Keratinocyte (primary cell): Measurements from ENCODE around the gene RFWD3. TPM values are rescaled to one million over a fixed set of nuclear protein-coding genes. Genes with fewer than 3 reads are reported as not detected.

Experiments used
- DNase-seq: peaks from one replicate; pipeline ENCODE4 v3.0.0-alpha.2; 2011; ENCODE audit warnings: low read depth, missing footprints, low spot score
- FAIRE-seq: peaks from 2 replicates; lab custom pipeline; 2011; peaks lifted over from hg19 to GRCh38; lab: Jason Lieb, UNC
- H2AFZ ChIP-seq: 2 replicates; pipeline ENCODE4 v1.6.0; 2012; ENCODE audit warnings: low read length, control low read depth, inconsistent platforms; ENCODE audit not compliant: control insufficient read depth
- H3K27ac ChIP-seq: 2 replicates; pipeline ENCODE4 v1.5.1; 2011; ENCODE audit warnings: low read length; ENCODE audit not compliant: control insufficient read depth, insufficient read depth
- H3K27me3 ChIP-seq: 3 replicates; pipeline ENCODE4 v1.6.0; 2011; ENCODE audit warnings: low read length; ENCODE audit not compliant: control insufficient read depth, insufficient read depth; ENCODE audit errors: extremely low read depth
- H3K36me3 ChIP-seq, 2 experiments: 2 replicates in 1 of 2; 3 replicates in 1 of 2; pipeline ENCODE4 v1.5.1; 2011; ENCODE audit warnings: low read length in 2 of 2, mild to moderate bottlenecking in 1 of 2; ENCODE audit not compliant: control insufficient read depth in 2 of 2, insufficient read depth in 2 of 2; ENCODE audit errors: extremely low read depth in 1 of 2
- H3K4me1 ChIP-seq: 3 replicates; pipeline ENCODE4 v1.5.1; 2011; ENCODE audit warnings: low read length; ENCODE audit not compliant: control insufficient read depth, insufficient read depth; ENCODE audit errors: extremely low read depth
- H3K4me2 ChIP-seq: 3 replicates; pipeline ENCODE4 v1.6.0; 2011; ENCODE audit warnings: low read depth, low read length; ENCODE audit not compliant: control insufficient read depth, insufficient read depth; ENCODE audit errors: extremely low read depth
- H3K4me3 ChIP-seq, 3 experiments: fragments of 200-600 bp in 1 of 3; sonication (generic) in 1 of 3; 2 replicates in 2 of 3; 3 replicates in 1 of 3; pipeline ENCODE4 v1.5.1; 2011 to 2016; ENCODE audit warnings: low read length in 3 of 3, mild to moderate bottlenecking in 3 of 3, control low read depth in 2 of 3, inconsistent platforms in 1 of 3, low read depth in 1 of 3, mixed read lengths in 1 of 3, mixed run types in 1 of 3, moderate library complexity in 1 of 3; ENCODE audit not compliant: control insufficient read depth in 2 of 3, insufficient read depth in 2 of 3; ENCODE audit errors: extremely low read depth in 1 of 3
- H3K79me2 ChIP-seq: 2 replicates; pipeline ENCODE4 v1.6.0; 2012; ENCODE audit warnings: low read length; ENCODE audit not compliant: control insufficient read depth, insufficient read depth
- H3K9ac ChIP-seq: 3 replicates; pipeline ENCODE4 v1.6.0; 2011; ENCODE audit warnings: low read length; ENCODE audit not compliant: control insufficient read depth, insufficient read depth; ENCODE audit errors: extremely low read depth
- H3K9me1 ChIP-seq: 3 replicates; pipeline ENCODE4 v1.6.0; 2011; ENCODE audit warnings: low read length; ENCODE audit not compliant: control insufficient read depth, insufficient read depth; ENCODE audit errors: extremely low read depth
- H3K9me3 ChIP-seq: 2 replicates; pipeline ENCODE4 v1.5.1; 2012; ENCODE audit warnings: low read depth, low read length; ENCODE audit not compliant: control insufficient read depth
- H4K20me1 ChIP-seq: 3 replicates; pipeline ENCODE4 v1.6.0; 2011; ENCODE audit warnings: low read length; ENCODE audit not compliant: control insufficient read depth, insufficient read depth; ENCODE audit errors: extremely low read depth
- EZH2 ChIP-seq: IDR thresholded peaks from one replicate; pipeline ENCODE4 v1.6.1; 2012; ENCODE audit warnings: inconsistent platforms, mild to moderate bottlenecking, low read length, moderate library complexity
- dilution Hi-C: fragments of 300-500 bp; cut with MboI; formaldehyde crosslinking; loops from one replicate; pipeline ENCODE4 v1.7.0; 2020; ENCODE audit warnings: low sequenced_read_pairs; ENCODE audit not compliant: extremely low pct_ligation_motif_present
- polyA plus RNA-seq, 5 experiments: library from polyadenylated mRNA; depleted of rRNA in 3 of 5; stranded (reverse) in 3 of 5; stranded (forward) in 1 of 5; unstranded in 1 of 5; fragments of >200 nt; gene quantifications; 1 replicate in 1 of 5; 2 replicates in 3 of 5; 3 replicates in 1 of 5; pipeline versions ENCODE4 v1.2.1 to v1.2.3, GENCODE V29; 2011 to 2012; ENCODE audit warnings: missing spikeins in 2 of 5, low read depth in 1 of 5, low replicate concordance in 1 of 5
- TF ChIP-seq, protein P1 (sequence below), 3 experiments: IDR thresholded peaks in 1 of 3; conservative IDR thresholded peaks in 1 of 3; optimal IDR thresholded peaks in 1 of 3; 2 replicates in 2 of 3; 3 replicates in 1 of 3; pipeline versions ENCODE3 to v1.5.1; 2011; ENCODE audit warnings: low read length in 3 of 3, mild to moderate bottlenecking in 3 of 3, moderate library complexity in 2 of 3, control low read depth in 1 of 3, inconsistent platforms in 1 of 3; ENCODE audit not compliant: insufficient read depth in 2 of 3; ENCODE audit errors: extremely low read depth in 1 of 3

RFWD3 gene
- polyA plus RNA-seq, 1 donor (not counting 4 experiments of a cell fraction or from before 2014, with no cell fraction given), result 29.2 TPM

DNA sequence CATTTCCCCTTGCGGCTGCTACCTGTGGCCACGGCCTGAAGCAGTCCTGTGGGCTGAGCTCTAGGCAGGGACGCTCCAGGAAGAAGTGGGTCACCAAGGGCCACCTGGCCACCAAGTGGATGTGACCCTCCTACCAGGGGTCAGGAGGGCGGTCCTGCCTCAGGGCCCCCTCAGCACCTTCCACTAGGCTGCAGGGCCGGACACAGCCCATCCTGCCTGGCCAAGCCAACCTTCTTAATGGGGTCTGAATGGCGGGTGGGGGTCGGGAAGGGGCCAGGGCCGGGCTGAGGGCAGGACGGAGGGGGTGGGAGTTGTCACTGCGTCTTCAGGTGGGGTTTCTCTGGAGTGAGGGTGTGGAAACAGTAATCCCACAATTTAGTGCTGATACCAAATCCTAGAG lies 47.2 kb upstream of the RFWD3 start:
- no peaks in the 10 kb centered on the region for H3K4me1 ChIP-seq
- H3K9me1 ChIP-seq, result no peaks in the 10 kb centered on the region
- no peak overlapping the region for H3K4me2 ChIP-seq
- dilution Hi-C loops, result no loop called here
- H4K20me1 ChIP-seq, result no peaks in the 10 kb centered on the region
- DNase-seq, result no peak
- no peak overlapping the region for H2AFZ ChIP-seq
- H3K36me3 ChIP-seq, result no peaks in the 10 kb centered on the region
- no peaks in the 10 kb centered on the region for H3K27me3 ChIP-seq
- H3K9ac ChIP-seq, result no peak overlapping the region
- H3K79me2 ChIP-seq, result no peaks in the 10 kb centered on the region
- no peaks in the 10 kb centered on the region for H3K9me3 ChIP-seq
- no peak overlapping the region for H3K27ac ChIP-seq
- H3K4me3 ChIP-seq, result no peak overlapping the region
- TF ChIP-seq, protein P1, sequence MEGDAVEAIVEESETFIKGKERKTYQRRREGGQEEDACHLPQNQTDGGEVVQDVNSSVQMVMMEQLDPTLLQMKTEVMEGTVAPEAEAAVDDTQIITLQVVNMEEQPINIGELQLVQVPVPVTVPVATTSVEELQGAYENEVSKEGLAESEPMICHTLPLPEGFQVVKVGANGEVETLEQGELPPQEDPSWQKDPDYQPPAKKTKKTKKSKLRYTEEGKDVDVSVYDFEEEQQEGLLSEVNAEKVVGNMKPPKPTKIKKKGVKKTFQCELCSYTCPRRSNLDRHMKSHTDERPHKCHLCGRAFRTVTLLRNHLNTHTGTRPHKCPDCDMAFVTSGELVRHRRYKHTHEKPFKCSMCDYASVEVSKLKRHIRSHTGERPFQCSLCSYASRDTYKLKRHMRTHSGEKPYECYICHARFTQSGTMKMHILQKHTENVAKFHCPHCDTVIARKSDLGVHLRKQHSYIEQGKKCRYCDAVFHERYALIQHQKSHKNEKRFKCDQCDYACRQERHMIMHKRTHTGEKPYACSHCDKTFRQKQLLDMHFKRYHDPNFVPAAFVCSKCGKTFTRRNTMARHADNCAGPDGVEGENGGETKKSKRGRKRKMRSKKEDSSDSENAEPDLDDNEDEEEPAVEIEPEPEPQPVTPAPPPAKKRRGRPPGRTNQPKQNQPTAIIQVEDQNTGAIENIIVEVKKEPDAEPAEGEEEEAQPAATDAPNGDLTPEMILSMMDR (optimal IDR thresholded peaks at IDR 0.05 in 1 of 3, IDR thresholded peaks at IDR 0.05 in 1 of 3, conservative IDR thresholded peaks at IDR 0.05 in 1 of 3; ENCODE audit: extremely low read depth in 1 of 3, insufficient read depth in 2 of 3, low read length in 3 of 3), result no peak
- TF ChIP-seq EZH2, result no peak
- FAIRE-seq, result no peak

DNA sequence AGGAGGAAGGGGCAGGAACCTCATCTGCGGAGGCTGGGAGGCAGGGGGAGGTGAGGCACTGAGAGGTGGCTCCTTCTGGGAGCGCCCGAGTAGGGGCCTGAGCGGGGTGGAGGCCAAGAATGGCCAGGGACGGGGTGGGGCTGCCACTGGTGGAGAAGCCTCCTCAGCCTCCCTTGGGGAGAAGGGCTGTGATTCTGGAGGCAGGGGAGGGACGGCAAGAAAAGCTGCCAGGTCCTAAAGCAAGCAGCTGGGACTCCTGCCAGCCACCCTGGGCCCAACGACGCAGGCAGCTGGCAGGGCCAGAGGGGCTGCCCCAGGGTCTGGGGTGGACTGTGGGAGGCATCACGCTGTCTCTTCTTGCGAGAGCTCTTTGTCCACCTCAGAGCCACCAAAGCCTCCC lies 46.6 kb upstream of the RFWD3 start:
- DNase-seq, result no peak
- H3K79me2 ChIP-seq, result no peaks in the 10 kb centered on the region
- no peak for TF ChIP-seq EZH2
- TF ChIP-seq, protein P1 (optimal IDR thresholded peaks at IDR 0.05 in 1 of 3, IDR thresholded peaks at IDR 0.05 in 1 of 3, conservative IDR thresholded peaks at IDR 0.05 in 1 of 3; ENCODE audit: extremely low read depth in 1 of 3, insufficient read depth in 2 of 3, low read length in 3 of 3), result no peak
- H3K4me1 ChIP-seq, result no peaks in the 10 kb centered on the region
- H3K36me3 ChIP-seq, result no peaks in the 10 kb centered on the region
- H3K9me1 ChIP-seq, result no peaks in the 10 kb centered on the region
- no peak overlapping the region for H2AFZ ChIP-seq
- no peak overlapping the region for H3K9ac ChIP-seq
- H3K4me3 ChIP-seq, result no peak overlapping the region
- H3K27ac ChIP-seq, result no peak overlapping the region
- no peaks in the 10 kb centered on the region for H3K9me3 ChIP-seq
- no peaks in the 10 kb centered on the region for H3K27me3 ChIP-seq
- FAIRE-seq, result no peak
- no peaks in the 10 kb centered on the region for H4K20me1 ChIP-seq
- H3K4me2 ChIP-seq, result no peak overlapping the region
- dilution Hi-C loops, result no loop called here
